Coronary artery (tissue), 2 donors: ENCODE results near the gene MAD1L1.

ENCODE experiments used
- DNase-seq: peaks from one replicate; pipeline ENCODE4 v3.0.0-alpha.2; 2017; ENCODE audit warnings: low spot score
- H3K27ac ChIP-seq, 2 donors: fragments of 200-600 bp; sonication (generic); one replicate each; pipeline ENCODE4 v1.5.1; 2016 to 2019
- H3K4me3 ChIP-seq: fragments of 200-600 bp; sonication (generic); 2 replicates; pipeline ENCODE4 v1.5.1; 2016; ENCODE audit warnings: mild to moderate bottlenecking, moderate library complexity
- TF ChIP-seq, protein P1 (sequence below): fragments of 200-600 bp; sonication (generic); IDR thresholded peaks from one replicate; pipeline ENCODE4 v1.5.1; 2019; ENCODE audit warnings: antibody characterized with exemption

MAD1L1 gene

DNA sequence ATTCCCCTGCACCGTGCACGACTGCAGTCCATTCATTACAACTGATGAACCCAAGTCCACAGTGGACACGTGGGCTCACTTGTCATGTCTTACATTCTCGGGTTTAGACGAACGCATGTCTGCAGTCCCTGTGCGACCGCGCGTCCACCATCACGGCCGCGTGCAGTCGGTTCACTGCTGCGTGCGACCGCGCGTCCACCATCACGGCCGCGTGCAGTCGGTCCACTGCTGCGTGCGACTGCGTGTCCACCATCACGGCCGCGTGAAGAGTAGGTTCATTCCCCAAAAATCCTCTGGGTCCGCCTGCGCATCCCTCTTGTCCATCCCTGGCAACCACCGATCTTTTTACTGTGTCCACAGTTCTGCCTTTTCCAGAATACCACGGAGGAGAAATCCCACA is 100.5 kb downstream of the MAD1L1 start:
- TF ChIP-seq, protein P1, sequence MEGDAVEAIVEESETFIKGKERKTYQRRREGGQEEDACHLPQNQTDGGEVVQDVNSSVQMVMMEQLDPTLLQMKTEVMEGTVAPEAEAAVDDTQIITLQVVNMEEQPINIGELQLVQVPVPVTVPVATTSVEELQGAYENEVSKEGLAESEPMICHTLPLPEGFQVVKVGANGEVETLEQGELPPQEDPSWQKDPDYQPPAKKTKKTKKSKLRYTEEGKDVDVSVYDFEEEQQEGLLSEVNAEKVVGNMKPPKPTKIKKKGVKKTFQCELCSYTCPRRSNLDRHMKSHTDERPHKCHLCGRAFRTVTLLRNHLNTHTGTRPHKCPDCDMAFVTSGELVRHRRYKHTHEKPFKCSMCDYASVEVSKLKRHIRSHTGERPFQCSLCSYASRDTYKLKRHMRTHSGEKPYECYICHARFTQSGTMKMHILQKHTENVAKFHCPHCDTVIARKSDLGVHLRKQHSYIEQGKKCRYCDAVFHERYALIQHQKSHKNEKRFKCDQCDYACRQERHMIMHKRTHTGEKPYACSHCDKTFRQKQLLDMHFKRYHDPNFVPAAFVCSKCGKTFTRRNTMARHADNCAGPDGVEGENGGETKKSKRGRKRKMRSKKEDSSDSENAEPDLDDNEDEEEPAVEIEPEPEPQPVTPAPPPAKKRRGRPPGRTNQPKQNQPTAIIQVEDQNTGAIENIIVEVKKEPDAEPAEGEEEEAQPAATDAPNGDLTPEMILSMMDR: no peak
- H3K4me3 ChIP-seq: no peak overlapping the region
- no peak for DNase-seq
- no peak overlapping the region for H3K27ac ChIP-seq

DNA sequence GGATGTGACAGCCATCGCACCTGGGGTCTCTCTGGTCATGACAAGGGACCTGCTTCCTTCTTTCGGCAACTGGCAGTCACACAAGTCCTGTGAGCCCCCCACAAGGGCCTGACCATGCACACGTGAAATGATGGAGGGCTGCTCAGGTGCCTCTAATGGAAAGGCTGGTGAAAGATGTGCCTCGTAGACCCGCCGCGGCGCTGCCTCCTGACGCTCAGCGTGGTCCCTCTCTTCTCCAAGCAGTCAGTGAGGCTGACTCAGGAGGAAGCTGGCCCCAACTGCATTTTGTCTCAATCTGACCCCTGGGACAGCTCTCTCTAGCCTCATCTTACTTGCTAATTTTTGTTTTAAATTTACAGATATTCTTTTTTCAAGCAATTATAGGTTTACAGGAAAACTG is 100.9 kb downstream of the MAD1L1 start:
- no peak for DNase-seq
- Histone ChIP-seq H3K27ac (no peak overlapping the region), H3K4me3 (no peak overlapping the region)
- TF ChIP-seq, protein P1: no peak

DNA sequence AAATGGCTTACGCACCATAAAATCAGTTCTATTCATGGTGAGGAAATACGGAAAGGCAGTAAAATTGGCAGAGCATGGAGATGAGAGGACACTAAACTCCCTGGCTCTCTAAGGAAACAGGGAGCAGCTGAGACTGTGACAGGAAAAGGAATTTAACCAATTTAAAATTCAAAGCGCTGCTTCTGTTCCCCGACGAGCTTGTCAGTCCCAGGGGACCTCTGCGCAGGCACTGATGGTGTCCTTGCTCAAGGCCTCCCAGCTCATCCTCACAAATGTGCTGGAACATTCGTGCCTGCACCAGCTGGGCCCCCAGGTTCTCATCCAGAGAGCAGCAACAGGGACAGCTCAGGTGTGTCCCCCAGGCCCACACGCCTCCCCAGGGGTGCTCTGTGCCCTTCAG is 101.4 kb downstream of the MAD1L1 start:
- TF ChIP-seq, protein P1: no peak
- no peak for DNase-seq
- Histone ChIP-seq H3K4me3 (no peak overlapping the region), H3K27ac (no peak overlapping the region)

DNA sequence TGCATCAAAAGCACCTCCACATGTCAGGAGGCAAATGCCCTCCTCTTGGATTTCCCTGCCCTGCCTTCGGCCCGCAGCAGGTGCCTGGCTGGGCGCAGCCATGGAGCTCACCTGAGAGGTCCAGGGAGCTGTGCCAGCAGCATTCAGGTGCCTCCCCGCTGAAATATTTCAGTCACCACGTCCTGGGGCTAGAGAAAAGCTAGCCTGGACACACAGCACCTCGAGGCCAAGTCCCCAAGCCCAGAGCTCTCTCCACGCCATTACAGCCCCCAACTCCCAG is 102.7 kb downstream of the MAD1L1 start:
- no peak for DNase-seq
- Histone ChIP-seq H3K4me3 (no peak overlapping the region), H3K27ac (no peak overlapping the region)
- TF ChIP-seq, protein P1: no peak

DNA sequence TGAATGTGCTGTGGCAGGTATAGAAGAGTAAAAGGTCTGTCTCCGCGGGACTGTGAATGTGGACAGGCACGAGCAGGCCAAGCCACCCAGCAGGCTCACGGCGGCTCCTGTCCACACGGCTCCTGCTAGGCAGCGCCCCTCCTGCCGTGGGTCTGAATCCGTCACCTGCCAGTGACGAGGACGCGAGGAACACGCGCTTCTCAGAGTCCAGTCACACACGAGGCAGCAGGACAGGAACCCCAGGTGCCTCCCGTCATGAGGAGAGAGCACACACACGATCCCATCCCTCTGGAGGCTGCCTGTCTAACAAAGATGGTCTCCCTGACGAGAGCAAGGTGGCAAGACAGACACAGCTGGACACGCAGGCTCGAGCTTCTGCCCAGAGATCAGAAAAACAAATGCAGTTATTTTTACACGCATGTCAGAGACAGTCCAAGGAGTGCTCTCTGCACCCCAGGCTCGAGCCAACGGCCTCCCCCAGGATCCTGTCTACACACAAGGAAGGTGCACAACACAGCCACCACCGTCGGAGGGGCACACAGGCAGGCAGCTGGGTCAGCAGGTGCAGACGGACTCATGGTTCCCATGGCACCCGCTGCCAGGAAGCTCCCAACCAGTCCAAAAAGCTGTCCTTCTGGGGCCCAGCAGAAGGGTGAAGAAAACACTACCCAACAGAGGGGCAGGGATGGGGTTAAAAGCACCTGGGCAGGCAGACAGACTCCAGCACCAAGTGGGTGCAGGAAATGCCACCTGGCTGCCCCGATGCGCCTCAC is 103.2 kb downstream of the MAD1L1 start:
- TF ChIP-seq, protein P1: no peak
- no peak overlapping the region for H3K27ac ChIP-seq
- no peak overlapping the region for H3K4me3 ChIP-seq
- no peak for DNase-seq

DNA sequence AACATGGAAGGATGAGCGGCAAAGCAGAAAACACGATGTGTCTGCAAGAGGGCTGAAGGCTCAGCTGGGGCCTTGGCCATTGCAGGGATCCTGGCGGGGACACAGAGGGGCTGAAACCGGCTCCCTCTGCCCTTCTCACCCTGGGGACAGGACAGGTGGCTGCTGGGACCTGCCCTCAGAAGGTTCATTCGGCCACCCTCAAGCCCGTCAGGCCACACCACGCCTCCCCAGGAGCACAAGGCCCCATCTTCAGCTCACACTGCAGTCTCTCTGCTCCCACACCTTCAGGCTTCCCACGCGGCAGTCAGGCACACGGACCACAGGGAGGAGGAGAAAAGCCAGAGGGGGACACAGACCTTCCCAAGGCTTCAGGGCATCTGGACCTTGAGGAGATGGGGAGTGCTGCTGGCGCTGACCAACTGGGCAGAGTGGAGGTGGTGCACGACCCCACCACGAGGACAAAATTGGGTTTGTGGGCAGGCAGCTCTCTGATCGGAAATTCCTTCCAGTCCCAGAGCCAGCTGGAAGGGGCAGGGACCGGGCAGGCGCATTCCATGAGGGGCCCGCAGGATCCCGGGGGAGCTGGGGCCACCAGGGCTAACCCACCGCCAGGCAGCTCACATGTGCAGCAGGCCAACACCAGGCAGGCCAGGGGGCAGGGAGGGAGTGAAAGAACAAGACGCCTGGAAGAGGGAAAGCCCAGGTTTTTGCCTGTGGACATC is 104.0 kb downstream of the MAD1L1 start:
- no peak for DNase-seq

More for the DNA sequence above, 104.0 kb downstream of the MAD1L1 start:
- TF ChIP-seq, protein P1: no peak
- no peak overlapping the region for H3K4me3 ChIP-seq
- no peak overlapping the region for H3K27ac ChIP-seq
